ENCODE results near the gene DPF3.
"Not testable (repeated sequence)": the region's sequence is repeated elsewhere in the genome, so short reads cannot be mapped to it uniquely, and the experiment has no call there.

Gene DPF3

DNA sequence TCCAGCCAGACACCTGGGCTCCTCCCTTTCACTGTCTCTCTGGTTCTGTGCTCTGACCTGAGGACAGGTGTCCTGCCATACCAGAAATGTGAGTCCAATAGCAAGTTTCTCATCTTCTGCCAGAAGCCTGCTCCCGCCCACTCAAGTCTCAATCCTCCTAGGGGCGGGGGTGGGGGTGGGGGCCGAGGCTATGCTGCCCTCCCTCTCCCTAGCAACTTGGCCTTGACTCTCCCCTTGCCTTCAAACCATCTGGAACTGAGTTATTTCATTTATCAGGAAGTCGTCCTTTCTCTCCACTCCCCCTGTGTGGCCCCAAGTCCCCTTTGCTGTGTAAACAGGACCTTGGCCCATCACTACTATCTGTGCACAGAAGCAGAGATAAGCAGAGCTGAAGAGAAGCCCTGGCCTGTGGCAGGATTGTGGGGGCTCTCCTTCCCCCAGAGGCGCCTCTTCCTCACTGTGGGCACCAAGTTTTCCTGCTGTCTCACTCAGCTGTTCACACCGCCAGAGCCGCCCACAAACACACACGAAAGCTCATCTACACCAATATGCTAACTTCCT is 117.1 kb downstream of the DPF3 start:
- no peak overlapping the region for H3K4me3 ChIP-seq (ENCODE audit: low read depth, low read length)

DNA sequence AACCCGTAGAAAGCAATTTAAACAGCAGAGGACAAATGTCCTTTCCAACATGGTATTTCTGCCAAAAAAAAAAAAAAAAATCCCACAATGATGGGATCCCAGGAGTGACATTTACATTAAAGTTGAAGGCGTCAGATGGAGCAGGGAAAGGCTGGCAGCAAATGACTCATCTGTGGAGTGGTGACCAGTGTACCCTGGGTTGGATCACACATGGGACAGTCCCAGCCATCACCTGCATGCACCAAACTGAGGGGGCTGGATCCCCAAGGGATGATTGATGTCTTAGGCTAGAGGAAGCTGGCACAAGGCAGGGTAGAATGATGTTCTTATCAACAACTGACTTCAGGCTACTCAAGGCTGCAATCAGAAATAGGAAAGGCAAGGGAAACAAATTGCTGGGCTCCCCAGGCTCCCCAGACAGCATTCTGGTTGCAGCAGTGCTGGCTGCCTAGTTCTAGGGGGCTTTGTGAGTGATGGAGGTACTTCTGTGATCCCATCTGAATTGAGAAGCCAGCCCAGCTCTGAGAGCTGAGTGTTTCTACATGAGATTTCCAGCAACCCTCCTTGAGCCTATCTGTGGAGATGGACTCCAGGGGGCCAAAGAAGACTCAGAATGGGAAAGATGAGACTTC is 117.9 kb downstream of the DPF3 start:
- no peak overlapping the region for H3K4me3 ChIP-seq (ENCODE audit: low read depth, low read length)

- H3K4me3 ChIP-seq (ENCODE audit: low read depth, low read length): no peak overlapping the region
Observed at GRCh38 chr14:72774894-72775620, 118.8 kb downstream of the DPF3 start.

DNA sequence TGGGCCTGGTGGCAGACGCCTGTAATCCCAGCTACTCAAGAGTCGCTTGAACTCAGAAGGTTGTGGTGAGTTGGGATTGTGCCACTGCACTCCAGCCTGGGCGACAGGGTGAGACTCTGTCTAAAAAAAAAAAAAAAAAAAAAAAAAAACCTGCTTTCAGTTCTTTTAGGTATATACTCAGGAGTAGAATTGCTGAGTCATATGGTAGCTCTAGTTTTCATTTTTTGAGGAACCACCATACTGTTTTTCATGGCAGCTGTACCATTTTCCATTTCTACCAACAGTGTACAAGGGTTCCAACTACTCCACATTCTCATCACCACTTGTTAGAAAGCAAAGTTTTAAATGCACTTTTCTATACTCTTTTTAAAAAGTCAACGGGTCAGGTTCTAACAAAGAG is 119.8 kb downstream of the DPF3 start:
- H3K4me3 ChIP-seq (ENCODE audit: low read depth, low read length): no peak overlapping the region

DNA sequence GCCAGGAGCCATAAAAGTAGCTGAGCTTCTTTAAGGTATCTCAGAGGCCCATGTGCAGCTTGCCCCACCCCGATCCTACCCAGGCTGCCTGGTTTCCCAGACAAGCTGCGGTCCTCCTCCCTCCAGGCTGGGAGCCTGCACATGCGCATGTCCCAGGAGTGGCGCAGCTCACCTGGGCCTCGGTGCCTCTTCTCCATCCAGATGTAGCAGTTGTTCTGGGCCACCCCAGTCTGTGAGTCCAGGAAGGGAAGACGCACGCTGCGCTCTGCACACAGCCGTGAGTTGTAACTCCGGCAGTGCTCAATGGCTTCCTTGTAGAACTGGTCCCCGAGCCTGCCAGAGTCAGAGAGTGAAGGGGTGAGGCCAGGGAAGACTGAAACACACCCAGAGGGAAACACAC is 122.3 kb downstream of the DPF3 start:
- no peak overlapping the region for H3K4me3 ChIP-seq (ENCODE audit: low read depth, low read length)

GRCh38 chr14:72766296-72766695 is 127.6 kb downstream of the DPF3 start:
- no peak overlapping the region for H3K4me3 ChIP-seq (ENCODE audit: low read depth, low read length)

GRCh38 chr14:72763892-72764291 is 130.0 kb downstream of the DPF3 start:
- no peak overlapping the region for H3K4me3 ChIP-seq (ENCODE audit: low read depth, low read length)

- no peak overlapping the region for H3K4me3 ChIP-seq (ENCODE audit: low read depth, low read length)
Observed at GRCh38 chr14:72759670-72760069, 134.2 kb downstream of the DPF3 start.

- H3K4me3 ChIP-seq (ENCODE audit: low read depth, low read length): no peak overlapping the region
Observed at GRCh38 chr14:72758993-72759392, 134.9 kb downstream of the DPF3 start.

DNA sequence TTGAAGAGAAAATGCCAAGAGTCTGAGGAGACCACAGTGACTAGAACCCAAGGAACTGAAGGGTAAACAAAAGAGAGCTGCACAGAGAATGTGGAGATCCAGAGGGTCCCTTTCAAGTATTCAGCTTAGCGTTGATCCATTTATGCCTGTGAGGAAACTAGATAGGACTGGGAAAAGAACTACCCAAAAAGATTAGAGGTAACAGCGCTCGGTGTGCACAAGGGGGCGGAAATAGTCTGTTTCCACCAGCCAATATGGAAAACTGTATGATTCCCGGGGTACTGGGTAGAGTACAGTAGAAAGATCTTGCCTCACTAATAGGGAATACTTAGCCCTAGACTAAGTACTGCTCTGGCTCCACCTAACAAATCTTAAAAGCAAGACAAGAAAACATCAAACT is 135.5 kb downstream of the DPF3 start:
- no peak overlapping the region for H3K4me3 ChIP-seq (ENCODE audit: low read depth, low read length)

DNA sequence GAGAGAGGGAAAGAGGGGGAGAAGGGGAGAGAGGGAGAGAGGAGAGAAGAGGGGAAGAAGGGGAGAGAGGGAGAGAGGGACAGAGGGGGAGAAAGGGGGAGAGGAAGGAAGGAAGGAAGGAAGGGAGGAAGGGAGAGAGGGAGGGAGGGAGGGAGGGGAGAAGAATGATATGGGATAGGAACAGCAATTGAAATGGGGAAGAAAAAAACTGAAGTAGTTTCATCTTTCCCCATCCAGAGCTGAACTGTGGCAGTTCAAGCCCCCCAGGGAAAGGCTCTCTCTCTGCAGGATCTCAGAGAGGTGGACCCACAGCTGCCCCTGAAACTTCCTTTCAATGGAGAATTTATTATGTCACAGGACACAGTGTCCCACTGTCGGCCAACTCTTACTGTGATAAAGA is 136.9 kb downstream of the DPF3 start:
- no peak overlapping the region for H3K4me3 ChIP-seq (ENCODE audit: low read depth, low read length)

GRCh38 chr14:72755766-72756165 is 138.1 kb downstream of the DPF3 start:
- H3K4me3 ChIP-seq (ENCODE audit: low read depth, low read length): no peak overlapping the region

- no peak overlapping the region for H3K4me3 ChIP-seq (ENCODE audit: low read depth, low read length)
Observed at GRCh38 chr14:72754949-72755348, 139.0 kb downstream of the DPF3 start.

- no peak overlapping the region for H3K4me3 ChIP-seq (ENCODE audit: low read depth, low read length)
Observed at GRCh38 chr14:72753879-72754400, 140.0 kb downstream of the DPF3 start.

- no peak overlapping the region for H3K4me3 ChIP-seq (ENCODE audit: low read depth, low read length)
Observed at GRCh38 chr14:72753044-72753710, 140.7 kb downstream of the DPF3 start.

GRCh38 chr14:72752034-72752412 is 141.9 kb downstream of the DPF3 start:
- H3K4me3 ChIP-seq (ENCODE audit: low read depth, low read length): no peak overlapping the region

- no peak overlapping the region for H3K4me3 ChIP-seq (ENCODE audit: low read depth, low read length)
Observed at GRCh38 chr14:72751276-72752033, 142.4 kb downstream of the DPF3 start.

GRCh38 chr14:72748921-72749320 is 145.0 kb downstream of the DPF3 start:
- H3K4me3 ChIP-seq (ENCODE audit: low read depth, low read length): not testable (repeated sequence)

DNA sequence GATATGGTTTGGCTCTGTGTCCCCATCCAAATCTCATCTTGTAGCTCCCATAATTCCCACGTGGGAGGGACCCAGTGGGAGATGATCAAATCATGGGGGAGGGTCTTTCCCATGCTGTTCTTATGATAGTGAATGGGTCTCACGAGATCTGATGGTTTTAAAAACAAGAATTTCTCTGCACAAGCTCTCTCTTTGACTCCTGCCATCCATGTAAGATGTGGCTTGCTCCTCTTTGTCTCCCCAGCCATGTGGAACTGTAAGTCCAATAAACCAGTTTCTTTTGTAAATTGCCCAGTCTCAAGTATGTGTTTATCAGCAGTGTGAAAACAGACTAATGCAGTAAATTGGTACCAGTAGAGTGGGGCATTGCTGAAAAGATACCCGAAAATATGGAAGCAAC is 146.2 kb downstream of the DPF3 start:
- H3K4me3 ChIP-seq (ENCODE audit: low read depth, low read length): no peak overlapping the region

DNA sequence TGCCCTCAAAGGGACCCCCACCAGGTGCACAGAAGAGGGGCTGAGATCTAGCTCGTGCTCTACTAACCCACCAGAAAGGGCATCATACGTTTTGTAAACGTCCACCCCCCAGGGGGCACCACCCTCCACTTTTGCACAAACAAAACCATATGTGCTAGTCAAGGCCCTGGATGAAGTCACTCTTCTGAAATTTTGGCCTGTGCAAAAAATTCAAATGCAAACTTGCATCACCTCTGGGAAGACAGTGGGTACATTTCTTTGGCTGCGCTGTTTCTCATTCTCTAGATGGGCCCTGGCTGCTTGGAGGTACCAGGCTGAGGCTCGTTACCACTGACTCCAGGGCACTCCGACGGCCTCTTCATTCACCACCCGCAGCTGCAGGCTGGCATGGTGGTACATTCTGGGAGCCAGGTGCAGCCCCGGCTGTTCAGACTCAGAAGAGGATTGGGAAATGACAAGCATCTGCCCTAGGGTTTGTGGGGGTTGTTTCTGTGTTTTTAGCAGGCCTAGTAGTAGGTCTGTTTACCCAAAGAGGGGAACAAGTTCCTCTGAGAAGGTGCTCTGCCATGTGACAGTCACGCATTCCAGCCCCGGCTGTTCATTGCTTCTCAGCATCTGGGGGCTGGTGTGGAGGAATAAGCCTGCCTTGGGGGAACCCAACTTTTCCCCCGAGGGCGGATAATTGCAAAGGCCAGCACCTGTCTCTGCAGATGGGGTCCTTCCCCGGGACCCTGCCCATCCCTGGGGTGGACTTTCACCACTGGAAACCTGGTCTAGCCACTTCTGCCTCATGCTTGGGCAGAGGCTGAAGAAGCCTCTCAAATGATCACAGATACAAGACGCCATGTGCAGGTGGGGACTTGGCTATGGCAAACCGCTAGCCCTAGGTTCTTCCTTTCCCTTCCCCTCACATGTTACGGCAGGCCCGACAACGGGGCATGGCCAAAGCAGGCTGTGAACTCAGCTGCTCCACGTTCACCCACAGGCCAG is 147.6 kb downstream of the DPF3 start:
- no peak overlapping the region for H3K4me3 ChIP-seq (ENCODE audit: low read depth, low read length)

Data from iPS-11a (cell line).